Upper lobe of right lung (tissue), 1 donor: Measurements from ENCODE around the gene ADGRD1. TPM values are rescaled to one million over a fixed set of nuclear protein-coding genes. Genes with fewer than 3 reads are reported as not detected.

ENCODE experiments used
- ATAC-seq: fragments of 200-7000 bp; cut with Tn5 transposase; one replicate; pipeline ENCODE4 v1.9.1; 2020; ENCODE audit warnings: mild to moderate bottlenecking, moderate library complexity
- DNase-seq: peaks from one replicate; pipeline ENCODE4 v3.0.0-alpha.2; 2020
- H3K27ac ChIP-seq: fragments of 200-600 bp; one replicate; pipeline ENCODE4 v1.8.0; 2022
- H3K27me3 ChIP-seq: fragments of 200-600 bp; one replicate; pipeline ENCODE4 v1.8.0; 2022; ENCODE audit warnings: mild to moderate bottlenecking
- H3K36me3 ChIP-seq: fragments of 200-600 bp; one replicate; pipeline ENCODE4 v1.8.0; 2022
- H3K4me1 ChIP-seq: fragments of 200-600 bp; one replicate; pipeline ENCODE4 v1.8.0; 2022
- H3K4me3 ChIP-seq: fragments of 200-600 bp; one replicate; pipeline ENCODE4 v1.8.0; 2022; ENCODE audit warnings: mild to moderate bottlenecking
- H3K9me3 ChIP-seq: fragments of 200-600 bp; one replicate; pipeline ENCODE4 v1.8.0; 2022
- CTCF ChIP-seq: fragments of 200-600 bp; IDR thresholded peaks from one replicate; pipeline ENCODE4 v1.8.0; 2022; ENCODE audit warnings: antibody characterized with exemption
- intact Hi-C: fragments of 100-400 bp; cut with DNase I; formaldehyde crosslinking; loops from one replicate; pipeline ENCODE4 v1.11.0; 2022
- total RNA-seq: library from RNA; stranded (reverse); fragmentation: NEBNext Ultra II Directional; extraction: Animal tissue kit (Norgen Biotek cat#: 25700); gene quantifications from one replicate; pipeline ENCODE4 v1.2.1, GENCODE V29; 2021
- donor health status: DM: no; HTN: yes; CAD: no; lungs with severe emphysema.

The ADGRD1 gene
- total RNA-seq, 1 donor from 2014 or later: 113 TPM

GRCh38 chr12:131131808-131132117 lies 178.1 kb downstream of the ADGRD1 start:
- DNase-seq: no peak
- H3K27ac ChIP-seq: no peak overlapping the region

GRCh38 chr12:131132118-131132892 lies 178.6 kb downstream of the ADGRD1 start:
- ATAC-seq: peak; percentile 66
- intact Hi-C loops: no loop called here
- no peaks in the 10 kb centered on the region for H3K36me3 ChIP-seq
- no peak overlapping the region for H3K27ac ChIP-seq
- no peak overlapping the region for H3K4me3 ChIP-seq
- no peaks in the 10 kb centered on the region for H3K27me3 ChIP-seq
- peaks cover 10% of the 10 kb centered on the region for H3K4me1 ChIP-seq
- peak; percentile 83 for DNase-seq
- no peaks in the 10 kb centered on the region for H3K9me3 ChIP-seq
- TF ChIP-seq CTCF: peak; percentile 78

More at GRCh38 chr12:131131808-131132117, 178.1 kb downstream of the ADGRD1 start:
- H3K4me1 ChIP-seq: peaks cover 10% of the 10 kb centered on the region
- H3K9me3 ChIP-seq: no peaks in the 10 kb centered on the region
- no peak overlapping the region for H3K4me3 ChIP-seq
- no peak for ATAC-seq
- no peaks in the 10 kb centered on the region for H3K27me3 ChIP-seq
- TF ChIP-seq CTCF: no peak
- no peaks in the 10 kb centered on the region for H3K36me3 ChIP-seq
- intact Hi-C loops: no loop called here

GRCh38 chr12:131133015-131133905 lies 179.6 kb downstream of the ADGRD1 start:
- no peak for TF ChIP-seq CTCF
- Histone ChIP-seq H3K27me3 (no peaks in the 10 kb centered on the region), H3K4me1 (peaks cover 10% of the 10 kb centered on the region), H3K9me3 (no peaks in the 10 kb centered on the region), H3K36me3 (no peaks in the 10 kb centered on the region), H3K4me3 (no peak overlapping the region), H3K27ac (no peak overlapping the region)
- intact Hi-C loops: no loop called here
- no peak for ATAC-seq
- DNase-seq: no peak

GRCh38 chr12:131133994-131134393 lies 180.3 kb downstream of the ADGRD1 start:
- intact Hi-C loops: no loop called here
- H3K36me3 ChIP-seq: no peaks in the 10 kb centered on the region
- H3K27ac ChIP-seq: no peak overlapping the region
- H3K4me1 ChIP-seq: peaks cover 10% of the 10 kb centered on the region
- no peaks in the 10 kb centered on the region for H3K27me3 ChIP-seq
- DNase-seq (no peak), ATAC-seq (no peak)
- H3K9me3 ChIP-seq: no peaks in the 10 kb centered on the region
- H3K4me3 ChIP-seq: no peak overlapping the region
- no peak for TF ChIP-seq CTCF

- no peaks in the 10 kb centered on the region for H3K9me3 ChIP-seq
- ATAC-seq: no peak
- peaks cover 10% of the 10 kb centered on the region for H3K4me1 ChIP-seq
- DNase-seq: no peak
- H3K27ac ChIP-seq: no peak overlapping the region
- no peaks in the 10 kb centered on the region for H3K27me3 ChIP-seq
- intact Hi-C loops: no loop called here
- H3K4me3 ChIP-seq: no peak overlapping the region
- H3K36me3 ChIP-seq: no peaks in the 10 kb centered on the region
- no peak for TF ChIP-seq CTCF
These were observed 181.0 kb downstream of the ADGRD1 start for GRCh38 chr12:131134523-131135310.
